ENCODE results near the gene NSF.

DNA sequence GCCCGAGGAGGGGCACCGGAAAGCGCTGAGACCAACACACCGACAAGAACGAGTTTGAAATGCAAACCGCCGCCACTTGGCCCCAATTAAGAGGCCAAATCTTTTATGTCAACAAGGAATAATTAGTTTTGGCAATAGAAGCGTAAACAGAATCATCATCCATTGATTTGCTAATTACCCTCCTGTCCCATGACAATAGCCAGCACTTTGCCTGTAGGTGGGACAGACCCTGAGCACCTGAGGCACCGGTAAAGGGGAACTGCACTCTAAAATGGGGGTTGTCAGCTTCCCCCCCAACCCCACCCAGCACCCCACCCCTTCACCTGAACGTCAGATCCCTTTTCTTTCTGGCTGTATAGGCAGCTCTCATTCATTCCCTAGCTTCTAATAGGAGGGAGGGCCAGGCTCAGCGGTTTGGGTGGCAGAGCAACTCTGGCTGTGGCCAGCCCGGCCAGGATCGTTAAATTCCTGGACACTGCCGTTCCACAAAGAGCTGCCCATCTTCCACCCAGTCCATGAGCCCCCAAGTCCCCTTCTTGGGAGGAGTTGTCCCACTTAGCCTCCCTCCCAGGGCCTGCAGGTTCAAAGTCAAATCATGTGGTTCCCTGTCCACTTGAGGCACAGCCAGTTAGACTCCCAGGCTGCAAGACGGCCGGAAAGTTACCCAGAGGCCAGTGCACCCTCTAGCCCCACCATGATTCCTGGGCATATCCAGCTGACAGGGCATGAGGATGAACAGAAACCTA is 182.2 kb downstream of the NSF start:
- TF ChIP-seq, protein P1, sequence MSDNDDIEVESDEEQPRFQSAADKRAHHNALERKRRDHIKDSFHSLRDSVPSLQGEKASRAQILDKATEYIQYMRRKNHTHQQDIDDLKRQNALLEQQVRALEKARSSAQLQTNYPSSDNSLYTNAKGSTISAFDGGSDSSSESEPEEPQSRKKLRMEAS (IDR thresholded peaks at IDR 0.05) = no peak
- no peak for TF ChIP-seq ZBTB7A (IDR thresholded peaks at IDR 0.05; ENCODE audit: low read depth)
- TF ChIP-seq, protein P2, sequence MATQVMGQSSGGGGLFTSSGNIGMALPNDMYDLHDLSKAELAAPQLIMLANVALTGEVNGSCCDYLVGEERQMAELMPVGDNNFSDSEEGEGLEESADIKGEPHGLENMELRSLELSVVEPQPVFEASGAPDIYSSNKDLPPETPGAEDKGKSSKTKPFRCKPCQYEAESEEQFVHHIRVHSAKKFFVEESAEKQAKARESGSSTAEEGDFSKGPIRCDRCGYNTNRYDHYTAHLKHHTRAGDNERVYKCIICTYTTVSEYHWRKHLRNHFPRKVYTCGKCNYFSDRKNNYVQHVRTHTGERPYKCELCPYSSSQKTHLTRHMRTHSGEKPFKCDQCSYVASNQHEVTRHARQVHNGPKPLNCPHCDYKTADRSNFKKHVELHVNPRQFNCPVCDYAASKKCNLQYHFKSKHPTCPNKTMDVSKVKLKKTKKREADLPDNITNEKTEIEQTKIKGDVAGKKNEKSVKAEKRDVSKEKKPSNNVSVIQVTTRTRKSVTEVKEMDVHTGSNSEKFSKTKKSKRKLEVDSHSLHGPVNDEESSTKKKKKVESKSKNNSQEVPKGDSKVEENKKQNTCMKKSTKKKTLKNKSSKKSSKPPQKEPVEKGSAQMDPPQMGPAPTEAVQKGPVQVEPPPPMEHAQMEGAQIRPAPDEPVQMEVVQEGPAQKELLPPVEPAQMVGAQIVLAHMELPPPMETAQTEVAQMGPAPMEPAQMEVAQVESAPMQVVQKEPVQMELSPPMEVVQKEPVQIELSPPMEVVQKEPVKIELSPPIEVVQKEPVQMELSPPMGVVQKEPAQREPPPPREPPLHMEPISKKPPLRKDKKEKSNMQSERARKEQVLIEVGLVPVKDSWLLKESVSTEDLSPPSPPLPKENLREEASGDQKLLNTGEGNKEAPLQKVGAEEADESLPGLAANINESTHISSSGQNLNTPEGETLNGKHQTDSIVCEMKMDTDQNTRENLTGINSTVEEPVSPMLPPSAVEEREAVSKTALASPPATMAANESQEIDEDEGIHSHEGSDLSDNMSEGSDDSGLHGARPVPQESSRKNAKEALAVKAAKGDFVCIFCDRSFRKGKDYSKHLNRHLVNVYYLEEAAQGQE (IDR thresholded peaks at IDR 0.05; ENCODE audit: low read depth) = no peak
- no peak for TF ChIP-seq YY1 (IDR thresholded peaks at IDR 0.05; ENCODE audit: low read depth)
- TF ChIP-seq EP300 (IDR thresholded peaks at IDR 0.05; ENCODE audit: borderline replicate concordance) = no peak
